A549 treated with AZD9567 at 1 μM for 4 hours (cell line): ENCODE data around the gene IBSP. TPM values are rescaled to one million over a fixed set of nuclear protein-coding genes. Genes with fewer than 3 reads are reported as not detected.

ENCODE experiments used
- total RNA-seq: library from RNA; stranded (reverse); fragments of 200-300 nt; extraction: Qiagen RNA extraction; gene quantifications from 5 replicates; pipeline ENCODE4 v1.2.3, GENCODE V29; 2022; ENCODE audit not compliant: insufficient read depth

IBSP gene, protein sequence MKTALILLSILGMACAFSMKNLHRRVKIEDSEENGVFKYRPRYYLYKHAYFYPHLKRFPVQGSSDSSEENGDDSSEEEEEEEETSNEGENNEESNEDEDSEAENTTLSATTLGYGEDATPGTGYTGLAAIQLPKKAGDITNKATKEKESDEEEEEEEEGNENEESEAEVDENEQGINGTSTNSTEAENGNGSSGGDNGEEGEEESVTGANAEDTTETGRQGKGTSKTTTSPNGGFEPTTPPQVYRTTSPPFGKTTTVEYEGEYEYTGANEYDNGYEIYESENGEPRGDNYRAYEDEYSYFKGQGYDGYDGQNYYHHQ
- not detected in 5 replicates for total RNA-seq

DNA sequence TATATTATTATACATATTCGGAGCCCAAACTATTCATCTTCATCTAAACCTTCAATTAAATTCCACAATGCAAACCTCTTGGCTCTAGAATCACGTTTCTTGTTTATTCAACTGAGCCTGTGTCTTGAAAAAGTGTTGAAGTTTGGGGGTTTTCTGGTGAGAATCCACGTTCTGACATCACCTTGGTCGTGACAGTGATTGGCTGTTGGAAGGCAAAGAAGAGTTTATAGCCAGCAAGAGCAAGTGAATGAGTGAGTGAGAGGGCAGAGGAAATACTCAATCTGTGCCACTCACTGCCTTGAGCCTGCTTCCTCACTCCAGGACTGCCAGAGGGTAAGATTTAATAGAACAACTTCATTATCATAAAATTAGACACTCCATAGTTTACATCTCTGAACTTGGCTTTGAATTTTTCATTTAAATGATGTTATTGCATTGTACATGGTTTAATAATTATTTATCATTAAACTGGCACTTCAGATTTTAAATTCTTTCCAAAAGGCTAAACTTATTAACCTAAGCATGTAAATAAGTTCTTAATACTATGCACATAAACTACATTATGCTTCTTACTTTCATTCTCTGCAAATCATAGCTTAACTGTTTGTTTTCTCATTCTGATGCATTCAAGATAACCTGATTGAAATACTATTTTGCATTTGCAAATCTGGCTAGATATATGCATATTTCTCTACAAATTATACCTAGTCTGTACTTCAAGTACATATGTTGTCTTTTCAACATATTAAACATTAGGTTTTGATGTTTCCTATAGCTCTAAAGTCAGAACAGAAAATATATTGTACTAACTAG is at the start of gene IBSP:
Gene IBSP (plus strand): TSS at position 254 of the 813 bp plus-strand sequence. CDS start 2,808 bp downstream, outside the sequence.

DNA sequence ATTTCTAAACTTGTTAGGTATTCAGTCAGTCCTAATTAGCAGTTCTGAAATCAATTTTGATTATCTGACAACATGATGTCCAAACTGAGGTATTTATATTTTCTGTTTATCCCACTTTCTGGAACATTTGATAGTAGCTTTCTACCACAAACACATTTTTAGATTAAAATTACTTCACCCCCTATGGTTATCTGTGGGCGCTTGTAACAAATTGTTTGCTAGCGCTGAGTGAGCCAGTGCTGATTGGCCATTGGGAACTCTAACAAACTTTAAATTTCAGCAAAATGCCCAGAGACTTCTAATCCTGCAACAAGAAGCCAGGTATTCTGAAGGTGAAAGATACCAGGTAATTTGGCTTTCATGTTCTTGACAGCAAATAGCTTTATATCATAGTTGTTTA is 33.3 kb downstream of the IBSP start, which contains the start of gene MEPE:
Gene MEPE (plus strand): TSS at position 301 of the 400 bp plus-strand sequence. CDS start 1,746 bp downstream, outside the sequence.

Other genes with a start within 250 kb of the IBSP start
- not detected in 5 replicates for gene DSPP, start 191.0 kb upstream of the IBSP start, total RNA-seq
- gene DMP1, start 149.3 kb upstream of the IBSP start, total RNA-seq, result 0.05 TPM in 1 of 5 replicates, not detected in the others
- not detected in 5 replicates for gene MEPE, start 33.4 kb downstream of the IBSP start, total RNA-seq
- 143 to 228 TPM (median 158 TPM) in 5 replicates for gene SPP1, start 176.2 kb downstream of the IBSP start, total RNA-seq
- 15.6 to 21.3 TPM (median 18.5 TPM) in 5 replicates for gene PKD2, start 208.1 kb downstream of the IBSP start, total RNA-seq